ENCODE results near the gene NMUR1.

The NMUR1 gene

GRCh38 chr2:231483398-231484329, 46.6 kb downstream of the NMUR1 start:
- DNase-seq, result peak in 1 of 2 experiments; percentile 24

GRCh38 chr2:231482806-231483391, 47.3 kb downstream of the NMUR1 start:
- peak; percentile 24 to 34 for DNase-seq

GRCh38 chr2:231480781-231481180, 49.5 kb downstream of the NMUR1 start:
- no peak for DNase-seq

- no peak for DNase-seq
Measured at GRCh38 chr2:231479455-231479854, 50.8 kb downstream of the NMUR1 start.

- no peak for DNase-seq
Measured at GRCh38 chr2:231476920-231477319, 53.3 kb downstream of the NMUR1 start.

- DNase-seq, result no peak
Measured at GRCh38 chr2:231475965-231476364, 54.3 kb downstream of the NMUR1 start.
